ENCODE measurements around the gene COX5A. TPM values are rescaled to one million over a fixed set of nuclear protein-coding genes. Genes with fewer than 3 reads are reported as not detected.
"Not testable (repeated sequence)": the region's sequence is repeated elsewhere in the genome, so short reads cannot be mapped to it uniquely, and the experiment has no call there.

COX5A gene
- total RNA-seq, 4 donors from 2014 or later = 109 to 175 (median 137) TPM

DNA sequence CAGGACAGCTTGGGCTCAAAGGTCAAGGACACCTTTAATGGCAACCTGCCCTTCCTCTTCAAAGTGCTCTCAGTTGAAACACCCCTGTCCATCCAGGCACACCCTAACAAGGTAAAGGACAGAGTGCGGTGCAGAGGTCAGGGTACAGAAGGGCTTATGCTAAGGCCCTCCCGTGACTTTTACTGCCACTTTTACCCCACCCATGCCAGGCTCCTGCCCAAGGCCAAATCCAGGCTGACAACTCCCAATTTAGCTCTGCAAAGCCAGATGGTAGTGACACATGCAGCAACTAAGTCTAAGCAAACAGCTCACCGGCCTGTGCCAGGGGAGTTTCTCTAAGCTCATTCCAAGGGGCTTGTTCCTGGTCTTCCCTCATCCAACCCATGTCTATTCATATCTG is 46.4 kb downstream of the COX5A start:
- 58 to 62% methylated on average over 3 of the region's 3 CpGs for WGBS, 2 donors
- intact Hi-C loops (cut with DNase I; ENCODE audit: low total_unique reads) = loop anchor here (10.0 kb wide), 1 partner anchor 47 kb away; the partner anchor contains the start of gene ULK3
- DNase-seq (ENCODE audit: low spot score in 2 of 2) = no peak
- H3K4me3 ChIP-seq (ENCODE audit: low read depth, poor library complexity, severe bottlenecking) = no peak overlapping the region
- no peak for TF ChIP-seq POLR2A (IDR thresholded peaks at IDR 0.05)
- TF ChIP-seq, protein P1, sequence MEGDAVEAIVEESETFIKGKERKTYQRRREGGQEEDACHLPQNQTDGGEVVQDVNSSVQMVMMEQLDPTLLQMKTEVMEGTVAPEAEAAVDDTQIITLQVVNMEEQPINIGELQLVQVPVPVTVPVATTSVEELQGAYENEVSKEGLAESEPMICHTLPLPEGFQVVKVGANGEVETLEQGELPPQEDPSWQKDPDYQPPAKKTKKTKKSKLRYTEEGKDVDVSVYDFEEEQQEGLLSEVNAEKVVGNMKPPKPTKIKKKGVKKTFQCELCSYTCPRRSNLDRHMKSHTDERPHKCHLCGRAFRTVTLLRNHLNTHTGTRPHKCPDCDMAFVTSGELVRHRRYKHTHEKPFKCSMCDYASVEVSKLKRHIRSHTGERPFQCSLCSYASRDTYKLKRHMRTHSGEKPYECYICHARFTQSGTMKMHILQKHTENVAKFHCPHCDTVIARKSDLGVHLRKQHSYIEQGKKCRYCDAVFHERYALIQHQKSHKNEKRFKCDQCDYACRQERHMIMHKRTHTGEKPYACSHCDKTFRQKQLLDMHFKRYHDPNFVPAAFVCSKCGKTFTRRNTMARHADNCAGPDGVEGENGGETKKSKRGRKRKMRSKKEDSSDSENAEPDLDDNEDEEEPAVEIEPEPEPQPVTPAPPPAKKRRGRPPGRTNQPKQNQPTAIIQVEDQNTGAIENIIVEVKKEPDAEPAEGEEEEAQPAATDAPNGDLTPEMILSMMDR (IDR thresholded peaks at IDR 0.05) = no peak

DNA sequence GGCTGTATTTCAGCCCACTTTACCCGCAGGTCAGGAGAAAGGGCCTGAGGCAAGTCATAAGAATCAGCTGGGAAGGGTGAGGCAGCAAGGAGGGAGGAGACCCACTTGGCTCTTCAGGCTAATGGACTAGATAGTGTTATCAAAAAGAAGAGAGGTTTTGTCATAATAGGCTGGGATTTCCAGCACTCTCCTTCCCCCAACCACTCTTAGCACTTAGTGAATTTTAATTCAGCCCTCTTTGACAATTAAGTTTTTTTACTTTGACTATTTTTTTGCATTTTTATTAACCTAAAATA is 47.3 kb downstream of the COX5A start:
- TF ChIP-seq, protein P1 (IDR thresholded peaks at IDR 0.05) = no peak
- TF ChIP-seq POLR2A (IDR thresholded peaks at IDR 0.05) = no peak
- intact Hi-C loops (cut with DNase I; ENCODE audit: low total_unique reads) = loop anchor here (10.0 kb wide), 1 partner anchor 46 kb away; the partner anchor contains the start of gene ULK3
- 7 to 9% methylated on average over 1 of the region's 1 CpG for WGBS, 2 donors

GRCh38 chr15:74889883-74890664 is 47.8 kb downstream of the COX5A start, which contains the start of gene MPI:
TSS of gene MPI (plus strand) at chr15:74890042. CDS start at chr15:74890074, 32 bp downstream.
- intact Hi-C loops (cut with DNase I; ENCODE audit: low total_unique reads) = loop anchor here (10.0 kb wide), 1 partner anchor 45 kb away; the partner anchor contains the start of gene ULK3
- peak within 1 kb of the TSS; percentile 74 for H3K4me3 ChIP-seq (ENCODE audit: low read depth, poor library complexity, severe bottlenecking)
- DNase-seq (ENCODE audit: low spot score in 2 of 2) = peak; percentile 68 to 96
- 1 to 3% methylated on average over 35 to 39 of the region's 47 CpGs for WGBS, 2 donors
- TF ChIP-seq, protein P1 (IDR thresholded peaks at IDR 0.05) = no peak
- no peak for TF ChIP-seq POLR2A (IDR thresholded peaks at IDR 0.05)

More for the DNA sequence above, 47.3 kb downstream of the COX5A start:
- H3K4me3 ChIP-seq (ENCODE audit: low read depth, poor library complexity, severe bottlenecking) = peak overlapping the region; percentile 74
- DNase-seq (ENCODE audit: low spot score in 2 of 2) = no peak

- TF ChIP-seq, protein P1 (IDR thresholded peaks at IDR 0.05) = no peak
- TF ChIP-seq POLR2A (IDR thresholded peaks at IDR 0.05) = no peak
- no peak for DNase-seq (ENCODE audit: low spot score in 2 of 2)
- intact Hi-C loops (cut with DNase I; ENCODE audit: low total_unique reads) = no loop called here
- WGBS, 2 donors = 19 to 22% methylated on average over 8 of the region's 8 CpGs
- H3K4me3 ChIP-seq (ENCODE audit: low read depth, poor library complexity, severe bottlenecking) = peak overlapping the region; percentile 74
Observed at GRCh38 chr15:74889390-74889882, 48.4 kb downstream of the COX5A start.

GRCh38 chr15:74888716-74889115 is 49.2 kb downstream of the COX5A start:
- WGBS, 2 donors = 90 to 94% methylated on average over 4 of the region's 4 CpGs
- TF ChIP-seq, protein P1 (IDR thresholded peaks at IDR 0.05) = no peak
- no peak for TF ChIP-seq POLR2A (IDR thresholded peaks at IDR 0.05)
- H3K4me3 ChIP-seq (ENCODE audit: low read depth, poor library complexity, severe bottlenecking) = no peak overlapping the region
- DNase-seq (ENCODE audit: low spot score in 2 of 2) = no peak
- intact Hi-C loops (cut with DNase I; ENCODE audit: low total_unique reads) = no loop called here

GRCh38 chr15:74887537-74888193 is 50.2 kb downstream of the COX5A start:
- DNase-seq (ENCODE audit: low spot score in 2 of 2); H3K4me3 ChIP-seq (ENCODE audit: low read depth, poor library complexity, severe bottlenecking); intact Hi-C loops (cut with DNase I; ENCODE audit: low total_unique reads): not testable (repeated sequence)
- WGBS, 2 donors = 82 to 89% methylated on average over 10 of the region's 10 CpGs
